Skin epidermis (tissue), 12 donors: Measurements from ENCODE around the gene ZNF443.
A peak's percentile ranks its signal among the peaks of the same experiment; 100 is the strongest.
"Not testable (repeated sequence)": the region's sequence is repeated elsewhere in the genome, so short reads cannot be mapped to it uniquely, and the experiment has no call there.

Source experiments
- H3K27ac ChIP-seq, 21 experiments: fragments of 200-600 bp; sonication (generic) in 11 of 21; one replicate each; pipeline ENCODE4 v1.5.0; 2020; ENCODE audit warnings: mild to moderate bottlenecking in 3 of 21, inconsistent platforms in 2 of 21, moderate library complexity in 2 of 21
- H3K4me3 ChIP-seq, 7 experiments: fragments of 200-600 bp; sonication (generic) in 2 of 7; one replicate each; pipeline ENCODE4 v1.5.0; 2020; ENCODE audit warnings: inconsistent platforms in 2 of 7, mild to moderate bottlenecking in 2 of 7, moderate library complexity in 1 of 7

Gene ZNF443

DNA sequence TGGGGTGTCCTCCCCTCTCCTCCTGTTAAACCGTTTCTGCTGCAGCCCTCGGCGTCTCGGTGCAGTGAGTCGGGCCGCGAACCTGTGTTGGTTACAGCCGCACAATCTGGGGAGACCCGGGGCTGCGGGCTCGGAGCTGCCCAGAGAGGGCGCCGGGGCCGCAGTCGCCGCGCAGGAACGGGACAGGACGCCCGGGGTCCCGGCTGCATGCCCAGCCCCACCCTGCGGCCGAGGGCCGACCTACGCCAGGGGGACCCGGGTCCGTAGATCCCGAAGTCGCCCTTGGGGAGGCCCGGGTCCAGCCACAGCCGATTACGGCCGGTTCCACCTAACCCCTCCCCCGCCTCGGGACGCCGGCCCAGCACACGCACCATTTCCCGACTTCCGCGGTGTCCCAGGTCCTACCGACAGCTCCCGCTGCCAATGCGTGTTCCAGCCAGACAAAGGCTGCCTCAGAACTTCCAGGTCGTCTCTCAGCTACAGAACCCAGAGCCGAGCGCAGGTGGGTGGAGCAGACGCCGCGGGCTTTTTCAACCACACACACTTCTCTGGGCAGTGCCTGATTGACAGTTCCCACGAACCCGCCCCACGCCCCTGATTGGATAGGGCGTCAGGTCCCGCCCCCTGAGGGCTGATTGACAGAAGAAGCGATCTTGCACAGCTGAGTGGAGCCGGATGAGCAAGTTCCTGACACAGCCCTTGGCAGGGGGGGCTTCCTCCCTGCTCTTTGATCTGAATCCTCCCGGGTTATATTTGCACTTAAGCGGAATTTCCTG lies at the start of gene ZNF443:
ZNF443 (minus strand) TSS at position 481 of the 776 bp plus-strand sequence; CDS start at position 374, 107 bp downstream.
- Histone ChIP-seq H3K4me3 (peak within 1 kb of the TSS; percentile 53 to 74 (median 67)), H3K27ac (peak within 1 kb of the TSS in 19 of 21 experiments; percentile 44 to 86 (median 74))

DNA sequence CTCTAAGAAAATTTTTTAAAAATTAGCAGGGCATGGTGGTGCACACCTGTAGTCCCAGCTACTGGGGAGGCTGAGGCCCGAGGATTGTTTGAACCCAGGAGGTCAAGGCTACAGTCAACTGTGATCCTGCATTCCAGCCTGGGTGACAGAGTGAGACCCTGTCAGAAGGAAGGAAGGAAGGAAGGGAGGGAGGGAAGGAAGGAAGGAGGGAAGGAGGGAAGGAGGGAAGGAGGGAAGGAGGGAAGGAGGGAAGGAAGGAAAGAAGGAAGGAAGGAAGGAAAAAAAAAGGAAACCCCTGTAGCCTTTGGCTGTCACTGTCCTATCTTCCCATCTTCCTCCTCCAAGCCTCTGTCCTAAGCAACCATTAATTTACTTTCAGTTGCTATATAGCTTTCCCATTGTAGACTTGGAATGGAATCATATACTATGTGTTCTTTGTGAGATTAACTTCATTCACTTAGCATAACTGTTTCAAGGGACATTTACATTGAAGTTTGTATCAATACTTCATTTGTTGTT lies 45.5 kb upstream of the ZNF443 start:
- not testable (repeated sequence) for H3K4me3 ChIP-seq, H3K27ac ChIP-seq

DNA sequence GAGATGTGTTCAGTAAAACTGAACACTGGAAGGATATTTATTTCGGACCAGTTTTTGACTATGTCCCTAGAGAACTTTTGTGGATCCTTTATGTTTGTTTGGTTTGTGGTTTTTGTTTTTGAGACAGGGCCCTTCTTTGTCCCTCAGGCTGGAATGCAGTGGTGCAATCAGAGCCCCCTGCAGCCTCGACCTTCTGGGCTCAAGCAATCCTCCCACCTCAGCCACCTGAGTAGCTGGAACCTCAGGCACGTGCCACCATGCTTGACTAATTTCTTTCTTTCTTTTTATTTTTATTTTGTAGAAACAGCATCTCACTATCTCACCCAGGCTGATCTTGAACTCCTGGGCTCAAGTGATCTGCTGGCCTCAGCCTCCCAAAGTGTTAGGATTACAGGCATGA lies 44.8 kb upstream of the ZNF443 start:
- peak overlapping the region in 1 of 21 experiments; percentile 80 for H3K27ac ChIP-seq
- no peak overlapping the region for H3K4me3 ChIP-seq

DNA sequence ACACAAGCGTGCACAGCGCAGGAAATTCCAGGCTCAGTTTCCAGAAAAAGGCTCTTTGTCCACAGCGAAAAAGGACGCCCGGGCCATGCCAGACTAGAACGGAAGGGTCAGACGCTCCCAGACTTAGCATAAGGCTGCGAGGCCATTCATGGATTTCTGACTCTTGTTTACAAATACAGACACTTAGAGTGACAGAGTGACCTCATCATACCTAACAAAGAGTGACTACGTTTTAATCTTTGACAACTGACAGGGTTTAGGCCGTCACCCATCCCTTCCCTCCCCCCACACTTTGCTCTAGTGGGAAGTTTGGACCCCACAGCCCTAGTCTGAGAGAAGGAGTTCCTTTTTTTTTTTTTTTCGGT lies 44.2 kb upstream of the ZNF443 start:
- Histone ChIP-seq H3K27ac (peak overlapping the region in 16 of 21 experiments; percentile 31 to 88 (median 76)), H3K4me3 (peak overlapping the region; percentile 62 to 97 (median 75))

DNA sequence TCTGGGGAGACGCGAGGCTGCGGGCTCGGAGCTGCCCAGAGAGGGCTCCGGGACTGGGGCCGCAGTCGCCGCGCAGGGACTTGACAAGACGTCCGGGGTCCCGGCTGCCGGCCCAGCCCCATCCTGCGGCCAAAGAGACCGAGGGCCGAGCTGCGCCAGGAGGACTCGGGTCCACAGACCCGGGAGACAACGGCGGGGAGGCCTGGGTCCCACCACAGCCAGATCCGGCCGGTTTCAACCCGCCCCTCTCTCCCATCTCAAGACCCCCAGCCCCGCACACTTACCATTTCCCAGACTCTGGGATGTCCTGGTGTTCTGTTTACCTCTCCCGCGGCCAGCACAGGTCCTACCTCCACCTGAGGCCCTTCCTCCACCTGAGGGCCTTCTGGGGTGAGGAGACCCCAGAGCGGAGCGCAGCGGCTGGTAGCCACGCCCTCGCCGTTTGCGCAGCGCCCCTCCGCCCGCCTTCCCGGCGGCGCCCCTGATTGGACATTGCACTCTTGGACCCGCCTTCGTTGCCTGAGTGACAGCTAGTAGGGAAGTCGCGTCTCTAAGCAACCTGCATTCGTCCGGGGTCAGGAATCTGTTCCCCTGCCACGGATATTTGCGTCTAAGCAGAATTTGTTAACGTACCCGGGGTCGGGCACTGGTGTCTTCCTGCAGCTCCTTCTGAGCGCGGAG lies 43.7 kb upstream of the ZNF443 start, which contains the start of gene ZNF709:
ZNF709 (minus strand) TSS at position 446 of the 681 bp plus-strand sequence; CDS start at position 287, 159 bp downstream.
- Histone ChIP-seq H3K4me3 (peak within 1 kb of the TSS; percentile 62 to 97 (median 75)), H3K27ac (peak within 1 kb of the TSS in 20 of 21 experiments; percentile 2 to 88 (median 75))

DNA sequence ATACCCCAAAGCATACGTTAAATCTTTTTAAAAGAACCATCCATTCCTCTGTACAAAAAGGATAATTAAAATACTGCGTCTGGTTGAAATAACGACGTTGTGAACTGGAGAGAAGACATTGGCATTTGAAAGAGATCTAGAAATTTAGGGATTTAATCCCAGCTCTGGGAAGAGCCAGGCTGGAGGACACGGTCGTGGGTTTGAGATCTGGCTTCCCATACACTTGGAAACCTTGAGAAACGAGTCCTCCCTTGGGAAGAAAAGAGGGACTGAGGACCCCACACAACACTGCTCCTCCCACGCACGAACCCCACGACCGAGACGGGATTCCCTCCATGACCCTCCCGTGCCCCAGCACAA lies 43.2 kb upstream of the ZNF443 start:
- Histone ChIP-seq H3K4me3 (peak overlapping the region; percentile 62 to 97 (median 75)), H3K27ac (peak overlapping the region in 19 of 21 experiments; percentile 2 to 88 (median 75))

DNA sequence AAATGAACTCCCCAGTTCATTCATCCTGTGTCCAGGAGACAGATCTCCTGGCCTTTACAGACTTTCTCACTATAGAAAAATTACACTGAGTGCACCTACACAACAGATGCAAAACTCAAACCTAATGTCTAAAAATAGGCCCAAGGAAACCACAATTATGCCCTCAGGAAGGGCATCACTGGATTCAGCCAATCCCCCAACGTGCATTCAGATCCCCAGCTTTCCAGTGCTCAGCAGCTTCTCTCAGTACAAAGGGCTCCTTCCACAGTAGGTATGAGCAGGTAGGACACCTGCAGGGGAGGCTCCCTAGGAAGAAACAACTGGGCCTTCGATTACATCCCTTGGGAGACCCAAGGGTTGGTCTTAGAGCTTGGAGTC lies 41.7 kb upstream of the ZNF443 start:
- Histone ChIP-seq H3K4me3 (no peak overlapping the region), H3K27ac (no peak overlapping the region)

DNA sequence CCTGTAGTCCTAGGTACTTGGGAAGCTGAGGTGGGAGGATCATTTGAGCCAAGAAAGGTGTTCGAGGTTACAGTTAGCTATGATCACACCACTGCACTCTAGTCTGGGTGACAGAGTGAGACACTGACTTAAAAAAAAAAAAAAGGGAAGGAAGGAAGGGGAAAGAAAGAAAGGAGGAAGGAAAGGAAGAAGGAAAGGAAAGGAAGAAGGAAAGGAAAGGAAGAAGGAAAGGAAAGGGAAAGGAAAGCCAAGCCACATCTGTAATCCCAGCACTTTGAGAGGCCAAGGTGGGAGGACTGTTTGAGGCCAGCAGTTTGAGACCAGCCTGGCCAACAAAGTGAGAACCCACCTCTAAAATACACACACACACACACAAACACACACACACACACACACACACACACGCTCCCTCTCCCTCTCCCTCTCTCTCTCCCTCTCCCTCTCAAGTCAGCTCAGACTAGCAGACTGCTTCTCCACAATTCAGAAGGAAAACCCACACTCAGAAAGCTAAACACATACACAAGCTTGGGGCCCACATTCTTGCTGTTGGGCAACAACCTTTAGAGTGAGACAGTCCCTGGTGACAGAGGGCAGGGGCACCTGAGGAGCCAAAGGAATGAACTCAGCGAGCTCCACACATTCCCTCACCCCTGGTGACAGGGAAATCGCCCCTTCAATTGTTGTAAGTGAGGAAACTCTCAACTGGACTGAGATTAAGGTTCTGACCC lies 41.1 kb upstream of the ZNF443 start:
- Histone ChIP-seq H3K27ac (no peak overlapping the region), H3K4me3 (no peak overlapping the region)

DNA sequence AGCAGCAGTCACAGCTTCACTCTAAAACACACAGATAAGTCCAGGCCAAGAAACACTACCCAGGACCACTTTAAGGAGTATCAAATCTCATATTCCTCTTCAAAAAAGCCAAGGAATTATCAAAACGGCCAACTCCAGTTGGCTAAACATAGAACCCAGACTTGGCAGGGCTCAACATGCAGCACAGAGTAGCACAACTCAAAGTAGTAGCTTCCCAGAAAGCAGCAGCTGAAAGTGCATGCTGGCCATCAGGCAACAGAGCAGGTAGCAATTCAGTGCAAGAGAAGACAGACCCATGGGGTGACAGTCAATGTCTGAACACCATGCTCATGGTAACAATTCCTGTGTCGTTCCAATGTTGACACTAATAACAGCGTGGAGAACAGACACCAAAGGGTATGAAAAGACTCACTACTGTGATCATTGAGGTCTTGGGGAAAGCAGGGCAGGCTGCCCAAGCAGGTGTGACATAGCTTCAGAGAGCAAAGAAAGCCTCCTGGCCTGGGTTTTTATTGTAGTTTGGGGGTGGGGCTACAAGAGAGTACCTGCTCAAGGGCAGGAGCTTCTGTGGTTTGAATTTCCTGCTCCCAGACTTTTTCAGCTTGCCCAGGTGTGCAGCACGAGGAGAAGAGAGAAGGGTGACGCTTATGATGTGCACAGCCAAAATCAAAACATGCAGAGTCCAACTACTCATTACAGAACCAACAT lies 37.6 kb upstream of the ZNF443 start:
- H3K27ac ChIP-seq = no peak overlapping the region

DNA sequence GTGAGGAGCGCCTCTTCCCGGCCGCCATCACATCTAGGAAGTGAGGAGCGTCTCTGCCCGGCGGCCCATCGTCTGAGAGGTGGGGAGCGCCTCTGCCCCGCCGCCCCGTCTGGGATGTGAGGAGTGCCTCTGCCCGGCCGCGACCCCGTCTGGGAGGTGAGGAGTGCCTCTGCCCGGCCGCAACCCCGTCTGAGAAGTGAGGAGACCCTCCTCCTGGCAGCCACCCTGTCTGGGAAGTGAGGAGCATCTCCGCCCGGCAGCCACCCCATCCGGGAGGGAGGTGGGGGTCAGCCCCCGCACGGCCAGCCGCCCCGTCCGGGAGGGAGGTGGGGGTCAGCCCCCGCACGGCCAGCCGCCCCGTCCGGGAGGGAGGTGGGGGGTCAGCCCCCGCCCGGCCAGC lies 26.8 kb upstream of the ZNF443 start:
- not testable (repeated sequence) for H3K4me3 ChIP-seq

More for the DNA sequence above, 37.6 kb upstream of the ZNF443 start:
- no peak overlapping the region for H3K4me3 ChIP-seq

DNA sequence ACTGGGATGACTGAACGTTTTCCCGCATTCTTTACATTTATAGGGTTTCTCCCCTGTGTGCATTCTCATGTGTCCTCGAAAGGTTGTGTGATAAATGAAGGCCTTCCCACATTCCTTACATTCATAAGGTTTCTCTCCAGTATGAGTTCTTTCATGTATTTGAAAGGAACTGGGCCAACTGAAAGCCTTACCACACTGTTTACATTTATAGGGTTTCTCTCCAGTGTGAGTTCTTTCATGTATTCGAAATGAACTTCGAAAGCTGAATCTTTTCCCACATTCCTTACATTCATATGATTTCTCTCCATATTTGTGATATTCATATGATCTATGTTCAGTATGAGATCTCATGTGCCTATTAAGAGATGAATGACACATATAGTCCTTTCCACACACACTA lies 24.4 kb upstream of the ZNF443 start:
- Histone ChIP-seq H3K27ac (no peak overlapping the region), H3K4me3 (no peak overlapping the region)

More for the DNA sequence above, 26.8 kb upstream of the ZNF443 start:
- H3K27ac ChIP-seq = not testable (repeated sequence)

DNA sequence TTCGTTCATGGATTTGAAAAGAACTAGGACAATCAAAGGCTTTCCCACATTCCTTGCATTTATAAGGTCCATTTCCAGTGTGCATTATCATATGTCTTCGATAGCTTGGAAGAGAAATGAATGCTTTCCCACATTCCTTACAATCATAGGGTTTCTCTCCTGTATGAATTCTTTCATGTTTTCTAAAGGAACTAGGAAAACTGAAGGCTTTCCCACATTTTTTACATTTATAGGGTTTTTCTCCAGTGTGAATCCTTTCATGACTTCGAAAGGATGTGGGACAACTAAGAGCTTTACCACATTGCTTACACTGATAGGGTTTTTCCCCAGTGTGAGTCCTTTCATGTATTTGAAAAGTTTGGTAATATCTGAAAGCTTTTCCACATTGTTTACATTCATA lies 23.9 kb upstream of the ZNF443 start:
- Histone ChIP-seq H3K27ac (no peak overlapping the region), H3K4me3 (no peak overlapping the region)

DNA sequence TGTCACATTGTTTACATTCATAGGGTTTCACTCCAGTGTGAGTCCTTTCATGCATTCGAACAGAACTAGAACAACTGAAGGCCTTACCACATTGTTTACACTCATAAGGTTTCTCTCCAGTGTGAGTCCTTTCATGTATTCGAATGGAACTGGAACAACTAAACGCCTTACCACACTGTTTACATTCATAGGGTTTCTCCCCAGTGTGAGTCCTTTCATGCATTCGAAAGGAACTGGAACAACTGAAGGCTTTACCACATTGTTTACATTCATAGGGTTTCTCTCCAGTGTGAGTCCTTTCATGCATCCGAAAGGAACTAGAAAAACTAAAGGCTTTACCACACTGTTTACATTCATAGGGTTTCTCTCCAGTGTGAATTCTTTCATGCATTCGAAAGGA lies 23.3 kb upstream of the ZNF443 start:
- not testable (repeated sequence) for H3K27ac ChIP-seq, H3K4me3 ChIP-seq

DNA sequence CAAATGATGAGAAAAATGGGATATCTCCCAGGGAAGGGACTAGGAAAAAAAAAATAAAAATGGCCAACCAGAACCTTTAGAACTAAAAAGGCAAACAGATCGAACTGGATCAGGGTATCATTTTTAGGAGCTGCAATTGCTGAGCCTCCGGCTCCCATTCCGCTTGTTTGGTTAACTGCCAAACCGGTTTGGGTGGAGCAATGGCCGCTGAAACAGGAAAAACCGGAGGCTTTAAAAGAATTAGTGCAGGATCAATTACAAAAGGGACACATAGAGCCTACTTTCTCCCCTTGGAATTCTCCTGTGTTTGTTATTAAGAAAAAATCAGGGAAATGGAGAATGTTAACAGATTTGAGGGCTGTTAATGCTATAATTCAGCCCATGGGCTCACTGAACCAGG lies 12.7 kb upstream of the ZNF443 start:
- no peak overlapping the region for H3K4me3 ChIP-seq
- H3K27ac ChIP-seq = no peak overlapping the region

DNA sequence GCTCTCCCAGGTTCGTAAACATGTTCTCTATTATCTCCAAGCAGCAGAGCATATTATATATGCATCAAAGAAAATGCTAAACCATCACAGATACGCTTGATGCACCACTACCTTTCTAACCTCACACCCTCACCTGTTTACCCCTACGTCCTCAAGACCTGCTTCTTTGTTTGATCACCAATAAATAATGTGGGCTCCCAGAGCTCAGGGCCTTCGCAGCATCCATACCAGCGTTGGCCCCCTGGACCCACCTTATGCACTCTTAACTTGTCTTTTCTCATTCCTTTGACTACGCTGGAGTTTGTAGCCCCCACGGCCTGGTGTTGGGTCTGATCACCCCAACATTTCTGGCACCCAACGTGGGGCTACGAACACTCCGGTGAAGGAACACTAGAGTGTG lies 10.0 kb upstream of the ZNF443 start:
- H3K27ac ChIP-seq = no peak overlapping the region
- no peak overlapping the region for H3K4me3 ChIP-seq

DNA sequence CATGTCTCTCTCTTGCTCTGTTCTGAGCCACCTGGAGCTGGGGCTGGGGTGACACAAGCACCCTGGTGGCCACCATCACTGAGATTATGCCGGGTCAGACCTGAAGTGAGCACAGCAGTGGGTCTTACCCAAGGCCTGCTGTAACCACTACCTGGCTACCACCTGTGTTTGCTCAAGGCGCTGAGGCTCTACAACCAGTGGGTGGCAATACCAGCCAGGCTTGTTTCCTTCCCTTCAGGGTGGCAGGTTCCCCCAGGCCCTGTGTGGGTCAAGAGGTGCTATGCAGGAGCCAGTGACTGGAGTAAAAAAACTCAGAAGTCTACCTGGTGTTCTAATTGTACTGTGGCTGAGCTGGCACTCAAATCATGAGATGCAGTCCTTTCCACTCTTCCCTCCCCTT lies 8.0 kb upstream of the ZNF443 start:
- Histone ChIP-seq H3K27ac (no peak overlapping the region), H3K4me3 (no peak overlapping the region)

DNA sequence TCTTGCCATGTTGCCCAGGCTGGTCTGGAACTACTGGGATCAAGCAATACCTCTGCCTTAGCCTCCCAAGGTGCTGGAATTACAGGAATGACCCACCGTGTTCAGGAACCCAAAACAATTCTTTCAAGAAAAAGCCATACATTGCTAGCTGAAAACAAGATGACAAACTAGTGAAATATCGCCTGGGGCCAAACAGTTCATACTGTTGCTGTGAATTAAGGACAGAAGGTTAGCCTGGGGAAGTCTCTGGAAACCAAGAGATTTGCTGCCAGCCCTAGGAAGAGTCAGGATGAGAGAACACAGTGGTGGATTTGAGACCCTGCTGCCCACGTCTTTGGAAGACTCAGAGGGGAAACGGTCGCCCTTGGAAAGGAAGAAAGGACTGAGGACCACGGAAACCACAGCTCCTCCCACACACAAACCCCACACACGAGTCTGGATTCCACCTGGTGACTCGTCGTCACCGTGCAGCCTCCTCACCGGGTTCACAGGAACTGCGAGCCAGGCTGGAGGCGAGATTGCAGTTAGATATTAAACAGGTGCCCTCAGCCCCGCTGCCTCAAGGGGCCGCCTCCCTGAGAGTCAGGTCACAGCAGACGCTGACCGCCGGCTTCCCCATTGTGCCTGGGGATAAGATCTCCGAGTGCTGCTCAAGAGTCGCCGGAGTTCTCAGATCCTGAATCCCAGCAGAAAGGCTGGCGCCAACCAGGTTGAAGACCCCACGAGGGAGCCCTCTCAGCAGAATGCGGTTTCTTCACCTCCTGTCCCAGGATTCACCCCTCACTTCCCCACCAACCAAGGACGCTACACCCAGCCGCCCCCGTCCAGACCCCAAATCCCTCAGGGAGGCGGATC lies 908 bp downstream of the ZNF443 start:
- Histone ChIP-seq H3K27ac (peak overlapping the region in 19 of 21 experiments; percentile 44 to 86 (median 74)), H3K4me3 (peak overlapping the region; percentile 53 to 74 (median 67))

DNA sequence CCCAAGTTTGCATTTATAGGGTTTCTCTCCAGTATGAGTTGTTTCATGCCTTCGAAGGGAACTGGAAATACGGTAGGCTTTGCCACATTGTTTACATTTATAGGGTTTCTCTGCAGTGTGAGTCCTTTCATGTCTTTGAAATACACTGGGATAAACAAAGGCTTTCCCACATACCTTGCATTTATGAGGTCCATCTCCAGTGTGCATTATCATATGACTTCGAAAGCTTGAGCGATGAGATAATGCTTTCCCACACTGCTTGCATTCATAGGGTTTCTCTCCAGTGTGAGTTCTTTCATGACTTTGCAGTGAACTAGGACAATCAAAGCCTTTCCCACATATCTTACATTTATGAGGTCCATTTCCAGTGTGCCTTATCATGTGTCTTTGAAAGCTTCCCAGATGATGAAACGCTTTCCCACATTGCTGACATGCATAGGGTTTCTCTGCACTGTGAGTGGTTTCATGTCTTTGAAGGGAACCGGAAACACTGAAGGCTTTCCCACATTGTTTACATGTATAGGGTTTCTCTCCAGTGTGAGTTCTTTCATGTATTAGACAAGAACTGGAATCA lies 10.0 kb downstream of the ZNF443 start:
- H3K27ac ChIP-seq, H3K4me3 ChIP-seq: not testable (repeated sequence)
